OCI-LY3 (cell line): ENCODE measurements around the gene DDX50.

ENCODE experiments used
- EZH2phosphoT487 ChIP-seq: fragments of 200-600 bp; shearing (Covaris generic); IDR thresholded peaks from 2 replicates; pipeline ENCODE4 v1.6.1; 2018; ENCODE audit warnings: antibody characterized with exemption, mixed run types, low read depth
- TF ChIP-seq, protein P1 (sequence below): fragments of 200-600, 300-600 bp; sonication (generic); IDR thresholded peaks from 2 replicates; pipeline ENCODE4 v1.5.1; 2014; ENCODE audit warnings: antibody characterized with exemption, low read length, low read depth

GRCh38 chr10:68924593-68924992 lies 23.5 kb downstream of the DDX50 start:
- TF ChIP-seq, protein P1, sequence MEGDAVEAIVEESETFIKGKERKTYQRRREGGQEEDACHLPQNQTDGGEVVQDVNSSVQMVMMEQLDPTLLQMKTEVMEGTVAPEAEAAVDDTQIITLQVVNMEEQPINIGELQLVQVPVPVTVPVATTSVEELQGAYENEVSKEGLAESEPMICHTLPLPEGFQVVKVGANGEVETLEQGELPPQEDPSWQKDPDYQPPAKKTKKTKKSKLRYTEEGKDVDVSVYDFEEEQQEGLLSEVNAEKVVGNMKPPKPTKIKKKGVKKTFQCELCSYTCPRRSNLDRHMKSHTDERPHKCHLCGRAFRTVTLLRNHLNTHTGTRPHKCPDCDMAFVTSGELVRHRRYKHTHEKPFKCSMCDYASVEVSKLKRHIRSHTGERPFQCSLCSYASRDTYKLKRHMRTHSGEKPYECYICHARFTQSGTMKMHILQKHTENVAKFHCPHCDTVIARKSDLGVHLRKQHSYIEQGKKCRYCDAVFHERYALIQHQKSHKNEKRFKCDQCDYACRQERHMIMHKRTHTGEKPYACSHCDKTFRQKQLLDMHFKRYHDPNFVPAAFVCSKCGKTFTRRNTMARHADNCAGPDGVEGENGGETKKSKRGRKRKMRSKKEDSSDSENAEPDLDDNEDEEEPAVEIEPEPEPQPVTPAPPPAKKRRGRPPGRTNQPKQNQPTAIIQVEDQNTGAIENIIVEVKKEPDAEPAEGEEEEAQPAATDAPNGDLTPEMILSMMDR = no peak
- no peak for TF ChIP-seq EZH2phosphoT487
